SHP77 treated with DMSO at 0.1 percent for 48 hours (cell line): Measurements from ENCODE around the gene LRP8.
A peak's percentile ranks its signal among the peaks of the same experiment; 100 is the strongest.
"Not testable (repeated sequence)": the region's sequence is repeated elsewhere in the genome, so short reads cannot be mapped to it uniquely, and the experiment has no call there.

Experiments used
- DNase-seq: peaks from one replicate; lab custom pipeline; 2025; lab: John Stamatoyannopoulos, UW

LRP8 gene

GRCh38 chr1:53210954-53211353 is 116.9 kb downstream of the LRP8 start:
- DNase-seq = no peak

- no peak for DNase-seq
Measured at GRCh38 chr1:53210352-53210751, 117.5 kb downstream of the LRP8 start.

DNA sequence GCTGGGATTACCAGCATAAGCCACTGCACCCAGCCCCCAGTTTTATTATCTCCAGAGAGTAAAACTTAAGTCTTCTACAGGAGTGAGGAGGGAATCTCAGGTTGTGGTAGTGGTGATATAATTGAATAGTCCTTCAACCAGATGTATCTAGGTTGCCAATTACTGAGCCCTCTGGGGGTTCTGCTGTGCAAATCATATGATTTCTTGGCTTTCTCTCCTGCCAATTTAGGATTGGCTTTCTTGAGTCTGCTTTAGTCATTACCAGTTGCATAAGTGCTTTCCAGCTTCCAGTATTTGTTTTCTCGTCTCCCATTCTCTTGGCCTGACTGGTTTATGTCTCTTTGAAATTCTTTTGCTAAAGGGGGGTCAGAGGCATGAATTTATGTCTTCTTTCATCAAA is 120.1 kb downstream of the LRP8 start:
- no peak for DNase-seq

- DNase-seq = no peak
Measured at GRCh38 chr1:53206735-53207379, 121.0 kb downstream of the LRP8 start.

DNA sequence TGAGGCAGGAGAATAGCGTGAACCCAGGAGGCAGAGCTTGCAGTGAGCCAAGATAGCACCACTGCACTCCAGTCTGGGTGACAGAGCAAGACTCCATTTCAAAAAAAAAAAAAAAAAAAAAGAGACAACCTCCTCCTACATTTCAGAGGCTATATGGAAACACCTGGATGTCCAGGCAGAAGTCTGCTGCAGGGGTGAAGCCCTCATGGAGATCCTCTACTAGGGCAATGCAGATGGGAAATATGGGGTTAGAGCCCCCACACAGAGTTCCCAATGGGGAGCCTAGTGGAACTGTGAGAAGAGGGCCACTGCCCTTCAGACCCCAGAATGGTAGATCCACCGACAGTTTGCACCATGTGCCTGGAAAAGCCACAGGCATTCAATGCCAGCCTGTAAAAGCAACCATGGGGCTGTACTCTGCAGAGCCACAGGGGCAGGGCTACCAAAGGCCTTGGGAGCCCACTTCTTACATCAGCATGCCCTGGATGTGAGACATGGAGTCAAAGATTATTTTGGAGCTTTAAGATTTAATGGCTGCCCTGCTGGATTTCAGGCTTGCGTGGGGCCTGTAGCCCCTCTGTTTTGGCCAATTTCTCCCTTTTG is 121.7 kb downstream of the LRP8 start:
- not testable (repeated sequence) for DNase-seq

DNA sequence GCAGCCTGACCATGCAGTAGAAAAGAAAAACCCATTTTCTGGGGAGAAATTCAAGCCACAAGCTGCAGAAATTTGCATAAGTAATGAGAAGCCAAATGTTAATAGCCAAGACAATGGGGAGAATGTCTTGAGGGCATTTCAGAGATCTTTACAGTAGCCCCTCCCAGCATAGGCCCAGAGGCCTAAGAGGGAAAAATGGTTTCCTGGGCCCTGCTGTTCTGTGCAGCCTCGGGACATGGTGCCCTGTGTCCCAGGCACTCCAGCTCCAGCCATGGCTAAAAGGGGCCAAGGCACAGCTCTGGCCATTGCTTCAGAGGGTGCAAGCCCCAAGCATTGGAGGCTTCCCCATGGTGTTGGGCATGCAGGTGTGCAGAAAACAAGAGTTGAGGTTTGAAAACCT is 122.4 kb downstream of the LRP8 start:
- not testable (repeated sequence) for DNase-seq

- no peak for DNase-seq
Measured at GRCh38 chr1:53203466-53203865, 124.4 kb downstream of the LRP8 start.

DNA sequence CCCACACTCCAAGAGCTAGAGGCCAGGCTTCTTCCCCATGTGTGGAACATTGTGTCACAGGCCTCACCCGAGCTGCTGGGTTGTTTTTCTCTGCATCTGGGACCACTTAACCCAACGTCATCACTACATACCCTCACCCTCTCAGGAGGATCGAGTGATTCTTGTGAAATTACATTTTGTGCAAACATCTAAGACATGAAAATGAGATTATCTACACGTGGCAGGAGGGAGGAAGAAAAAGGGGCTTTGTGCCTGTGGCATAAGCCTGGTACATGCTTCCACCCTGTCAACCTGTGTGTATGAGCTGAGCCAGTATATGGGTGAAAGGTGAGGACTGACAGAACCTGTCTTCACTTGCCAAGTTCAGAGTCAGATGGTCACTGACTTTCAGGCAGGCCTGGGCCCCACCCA is 129.6 kb downstream of the LRP8 start:
- no peak for DNase-seq

DNA sequence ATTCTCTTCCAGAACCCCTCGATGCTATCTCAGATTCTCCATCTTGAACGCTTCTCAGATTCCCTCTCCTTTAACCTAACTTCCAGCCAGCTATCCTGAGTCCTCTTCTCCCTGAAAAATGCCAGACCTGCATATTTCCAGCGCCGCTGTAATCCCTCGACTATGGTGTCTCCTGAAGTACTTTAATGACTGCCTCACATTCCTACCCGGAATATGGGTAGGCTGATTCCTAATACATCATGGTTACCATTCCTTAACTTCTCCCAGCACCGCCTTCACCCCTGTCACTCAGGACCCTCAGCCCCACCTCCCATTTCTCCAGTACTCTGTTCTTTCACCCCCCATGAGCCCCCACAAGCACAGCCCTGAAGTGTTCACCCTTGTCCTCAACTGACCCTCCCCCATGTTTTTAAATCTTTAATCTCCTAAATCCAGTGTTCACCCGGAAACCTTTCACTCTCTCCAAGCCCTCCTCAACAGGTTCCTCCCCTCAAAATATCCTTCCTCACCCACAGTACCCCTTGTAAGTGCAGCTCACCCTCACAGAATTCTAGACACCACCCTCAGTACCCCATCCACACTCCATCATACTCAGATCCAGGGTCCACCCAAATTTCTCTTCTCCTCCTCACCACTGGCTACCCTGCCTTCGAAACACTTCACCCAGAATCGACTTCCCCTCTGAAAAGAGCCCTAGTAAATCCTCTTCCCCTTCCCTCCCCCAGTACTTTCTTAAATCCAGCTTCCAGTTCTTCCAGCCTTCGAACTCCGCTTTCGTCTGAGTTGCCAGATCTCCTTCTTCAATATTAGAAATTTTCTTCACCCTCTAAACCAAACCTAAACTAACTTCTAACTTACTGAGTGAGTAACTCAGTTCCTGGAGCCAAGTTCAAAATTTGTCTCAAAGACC is 130.3 kb downstream of the LRP8 start:
- DNase-seq = no peak

DNA sequence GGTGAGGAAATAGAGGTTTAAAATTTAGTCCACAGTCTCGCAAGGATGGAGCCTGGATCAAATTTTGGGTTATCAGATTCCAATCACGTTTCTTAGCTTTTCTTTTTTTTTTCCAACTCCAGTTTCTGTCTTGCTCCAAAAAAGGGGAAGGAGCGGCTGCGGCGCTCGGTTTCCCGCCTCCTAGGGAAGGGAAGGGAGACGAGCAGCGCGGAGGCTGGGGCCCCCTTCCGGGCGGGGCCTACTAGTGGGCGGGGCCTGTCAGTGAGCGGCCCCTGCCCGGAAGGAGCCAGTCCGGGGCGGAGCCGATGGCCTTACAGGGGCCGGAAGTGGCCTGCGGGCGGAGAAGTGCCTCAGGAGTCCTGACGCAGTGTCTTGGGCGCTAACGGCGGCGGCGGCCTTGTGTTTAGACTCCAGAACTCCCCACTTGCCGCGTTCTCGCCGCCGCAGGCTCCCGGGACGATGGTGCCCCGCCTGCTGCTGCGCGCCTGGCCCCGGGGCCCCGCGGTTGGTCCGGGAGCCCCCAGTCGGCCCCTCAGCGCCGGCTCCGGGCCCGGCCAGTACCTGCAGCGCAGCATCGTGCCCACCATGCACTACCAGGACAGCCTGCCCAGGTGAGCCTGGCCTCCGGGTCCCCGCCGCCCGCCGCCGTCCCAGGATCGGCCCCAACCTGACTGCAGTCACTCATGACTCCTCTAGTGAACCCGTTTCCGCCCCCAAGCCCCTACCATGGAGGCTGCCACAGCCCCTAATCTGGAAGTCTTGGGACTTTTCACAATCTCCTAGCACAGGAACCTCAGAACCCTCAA is 131.2 kb downstream of the LRP8 start, which contains the start of gene CPT2:
Gene CPT2 (plus strand): TSS at position 340 of the 806 bp plus-strand sequence. CDS start 120 bp downstream, at position 460.
- peak; percentile 51 for DNase-seq

- no peak for DNase-seq
Measured at GRCh38 chr1:53196017-53196484, 131.8 kb downstream of the LRP8 start.

GRCh38 chr1:53195246-53196016 is 132.4 kb downstream of the LRP8 start:
- DNase-seq = no peak
